Lung (tissue), 12 donors: Measurements from ENCODE around the gene CHST10. TPM values are rescaled to one million over a fixed set of nuclear protein-coding genes. Genes with fewer than 3 reads are reported as not detected.
"Not testable (repeated sequence)": the region's sequence is repeated elsewhere in the genome, so short reads cannot be mapped to it uniquely, and the experiment has no call there.

Experiments used
- ATAC-seq: fragments of 200-7000 bp; cut with Tn5 transposase; one replicate; pipeline ENCODE4 v1.9.1; 2020; ENCODE audit warnings: moderate number of reproducible peaks; ENCODE audit not compliant: insufficient read depth, low FRiP score
- DNase-seq, 3 donors: peaks; one replicate each; pipeline ENCODE4 v3.0.0-alpha.2; 2013 to 2017
- H3K27ac ChIP-seq, 2 donors: one replicate each; pipeline ENCODE4 v1.5.1; 2013; ENCODE audit warnings: mild to moderate bottlenecking in 2 of 2, moderate library complexity in 2 of 2, control low read depth in 1 of 2, inconsistent platforms in 1 of 2, low read depth in 1 of 2, low read length in 1 of 2
- H3K27me3 ChIP-seq, 3 donors: one replicate each; pipeline ENCODE4 v1.5.1; 2013; ENCODE audit warnings: low read length in 2 of 3; ENCODE audit not compliant: control insufficient read depth in 3 of 3, insufficient read depth in 3 of 3
- H3K36me3 ChIP-seq, 4 donors: one replicate each; pipeline ENCODE4 v1.5.1; 2013; ENCODE audit warnings: low read length in 4 of 4, mild to moderate bottlenecking in 1 of 4, moderate library complexity in 1 of 4; ENCODE audit not compliant: control insufficient read depth in 4 of 4, insufficient read depth in 4 of 4
- H3K4me1 ChIP-seq, 5 donors: one replicate each; pipeline ENCODE4 v1.5.1; 2013; ENCODE audit warnings: low read length in 5 of 5, mild to moderate bottlenecking in 2 of 5, moderate library complexity in 1 of 5; ENCODE audit not compliant: control insufficient read depth in 5 of 5, insufficient read depth in 5 of 5
- H3K4me3 ChIP-seq: one replicate; pipeline ENCODE4 v1.5.1; 2013; ENCODE audit warnings: mild to moderate bottlenecking, control low read depth, moderate library complexity
- H3K9ac ChIP-seq, 2 donors: one replicate each; pipeline ENCODE4 v1.5.1; 2013; ENCODE audit warnings: low read length in 2 of 2, control low read depth in 1 of 2; ENCODE audit not compliant: insufficient read depth in 1 of 2
- H3K9me3 ChIP-seq, 4 donors: one replicate each; pipeline ENCODE4 v1.5.1; 2013; ENCODE audit warnings: low read length in 3 of 4, mild to moderate bottlenecking in 1 of 4, moderate library complexity in 1 of 4; ENCODE audit not compliant: control insufficient read depth in 4 of 4, insufficient read depth in 3 of 4
- CTCF ChIP-seq: IDR thresholded peaks from 2 replicates; pipeline ENCODE4 v1.5.1; 2012; ENCODE audit warnings: mild to moderate bottlenecking; ENCODE audit errors: control extremely low read depth, extremely low read depth
- WGBS, 2 donors: extraction: QIAGEN DNeasy Blood & Tissue Kit; methylation state at CpG; one replicate each; pipeline ENCODE4 v1.1.7; 2013; 5-methylcytosine and 5-hydroxymethylcytosine counted together
- polyA plus RNA-seq, 2 donors: library from polyadenylated mRNA; stranded (reverse); fragments of 200-250 nt; gene quantifications; one replicate each; pipeline ENCODE4 v1.2.1, GENCODE V29; 2013
- total RNA-seq, 2 donors: library from RNA; depleted of rRNA in 1 of 2; stranded (reverse); fragments of >200 nt in 1 of 2; gene quantifications; one replicate each; pipeline ENCODE4 v1.2.1, GENCODE V29; 2014 to 2021
- donor health status: control.
- donor health status: control.
- donor health status: Bipolar disorder and iron deficiency.
- donor health status: healthy.
- donor health status: DM: yes; HTN: yes; CAD: no.

CHST10 gene
- total and polyA plus RNA-seq, 4 donors: 5.1 to 22.4 (median 8.0) TPM

- Histone ChIP-seq H3K27me3 (peaks cover 0 to 2% (median 0%) of the 10 kb centered on the region in 3 donors), H3K27ac (no peak overlapping the region), H3K9ac (no peak overlapping the region), H3K4me1 (no peaks in the 10 kb centered on the region), H3K4me3 (no peak overlapping the region), H3K36me3 (no peaks in the 10 kb centered on the region), H3K9me3 (peaks cover 0 to 4% (median 0%) of the 10 kb centered on the region in 4 donors)
- ATAC-seq: no peak
- no peak for TF ChIP-seq CTCF
- DNase-seq: no peak
These were observed 57.9 kb downstream of the CHST10 start for GRCh38 chr2:100359576-100359975.

- no peak overlapping the region for H3K4me3 ChIP-seq
- H3K36me3 ChIP-seq: no peaks in the 10 kb centered on the region
- no peak for TF ChIP-seq CTCF
- H3K27me3 ChIP-seq: peaks cover 0 to 2% (median 0%) of the 10 kb centered on the region in 3 donors
- H3K9me3 ChIP-seq: peaks cover 0 to 4% (median 0%) of the 10 kb centered on the region in 4 donors
- ATAC-seq: no peak
- no peak overlapping the region for H3K9ac ChIP-seq
- no peak overlapping the region for H3K27ac ChIP-seq
- WGBS, 2 donors: 93 to 94% methylated on average over 2 of the region's 2 CpGs
- DNase-seq: no peak
- no peaks in the 10 kb centered on the region for H3K4me1 ChIP-seq
These were observed 58.9 kb downstream of the CHST10 start for GRCh38 chr2:100358554-100358953.

- Histone ChIP-seq H3K27ac (no peak overlapping the region), H3K4me1 (no peaks in the 10 kb centered on the region), H3K9me3 (peaks cover 0 to 2% (median 0%) of the 10 kb centered on the region in 4 donors), H3K27me3 (no peaks in the 10 kb centered on the region), H3K4me3 (no peak overlapping the region), H3K36me3 (no peaks in the 10 kb centered on the region), H3K9ac (no peak overlapping the region)
- no peak for TF ChIP-seq CTCF
- DNase-seq: peak in 1 of 3 donors; percentile 40
- ATAC-seq: no peak
- 80 to 87% methylated on average over 7 of the region's 7 CpGs for WGBS, 2 donors
These were observed 64.9 kb downstream of the CHST10 start for GRCh38 chr2:100352521-100352920.

GRCh38 chr2:100350661-100351185 is 66.7 kb downstream of the CHST10 start:
- Histone ChIP-seq H3K9me3 (peaks cover 0 to 2% (median 0%) of the 10 kb centered on the region in 4 donors), H3K27ac (no peak overlapping the region), H3K4me3 (no peak overlapping the region), H3K9ac (no peak overlapping the region), H3K4me1 (no peaks in the 10 kb centered on the region), H3K27me3 (no peaks in the 10 kb centered on the region), H3K36me3 (no peaks in the 10 kb centered on the region)
- ATAC-seq (no peak), DNase-seq (peak in 2 of 3 donors; percentile 13 to 38)
- TF ChIP-seq CTCF: no peak
- WGBS, 2 donors: 78 to 82% methylated on average over 13 of the region's 13 CpGs

- DNase-seq, ATAC-seq, H3K4me1 ChIP-seq, H3K4me3 ChIP-seq, H3K9ac ChIP-seq, H3K27ac ChIP-seq, H3K9me3 ChIP-seq, H3K27me3 ChIP-seq, H3K36me3 ChIP-seq: not testable (repeated sequence)
- 40 to 68% methylated on average over 1 of the region's 1 CpG for WGBS, 2 donors
These were observed 72.3 kb downstream of the CHST10 start for GRCh38 chr2:100345144-100345543.
